C4-2B (cell line): ENCODE measurements around the gene SPRED3.

ENCODE experiments used
- H3K27ac ChIP-seq: fragments of 450-650 bp; 2 replicates; pipeline ENCODE4 v1.5.1; 2017
- ZFX ChIP-seq: fragments of 450-650 bp; IDR thresholded peaks from 2 replicates; pipeline ENCODE4 v1.6.1; 2017
- TF ChIP-seq, protein P1 (sequence below): fragments of 450-650 bp; conservative IDR thresholded peaks from 2 replicates; pipeline ENCODE4 v1.5.1; 2017; ENCODE audit warnings: mild to moderate bottlenecking

The SPRED3 gene

DNA sequence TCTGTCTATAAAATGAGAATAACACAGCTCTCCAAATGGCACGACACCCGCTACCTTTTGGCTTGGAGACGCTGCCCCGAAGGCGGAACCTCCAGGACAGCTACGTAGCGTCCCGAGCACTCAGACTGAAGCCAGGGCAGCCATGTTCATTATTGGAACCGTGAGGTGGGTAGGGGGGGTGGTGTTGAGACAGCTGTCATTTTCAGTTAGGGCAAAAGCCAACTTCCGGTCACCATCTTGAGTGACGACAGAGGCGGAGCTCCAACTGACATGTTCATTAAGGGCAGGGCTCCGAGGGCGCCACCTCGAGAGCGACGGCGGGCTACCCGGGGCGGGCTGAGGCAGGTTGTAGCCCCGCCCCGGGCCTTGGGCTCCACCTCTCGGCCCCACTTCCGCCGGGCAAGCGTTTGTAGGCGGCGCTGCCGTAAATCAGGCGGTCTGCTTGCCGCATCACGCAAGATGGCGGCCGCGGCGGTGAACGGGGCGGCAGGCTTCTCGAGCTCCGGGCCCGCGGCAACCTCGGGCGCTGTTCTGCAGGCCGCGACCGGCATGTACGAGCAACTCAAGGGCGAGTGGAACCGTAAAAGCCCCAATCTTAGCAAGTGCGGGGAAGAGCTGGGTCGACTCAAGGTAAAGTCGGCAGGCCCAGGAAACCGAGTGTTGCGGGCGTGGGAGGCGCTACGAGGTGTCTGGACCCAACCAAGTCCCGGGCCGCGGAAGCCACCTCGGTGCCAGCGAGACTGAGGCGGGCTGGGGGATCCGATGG, 14.0 kb upstream of the SPRED3 start, which contains the start of gene PSMD8:
TSS of gene PSMD8 (plus strand) at position 240 of the 766 bp plus-strand sequence. CDS start at position 271, 31 bp downstream.
- H3K27ac ChIP-seq: peak within 1 kb of the TSS; percentile 91
- TF ChIP-seq, protein P1, sequence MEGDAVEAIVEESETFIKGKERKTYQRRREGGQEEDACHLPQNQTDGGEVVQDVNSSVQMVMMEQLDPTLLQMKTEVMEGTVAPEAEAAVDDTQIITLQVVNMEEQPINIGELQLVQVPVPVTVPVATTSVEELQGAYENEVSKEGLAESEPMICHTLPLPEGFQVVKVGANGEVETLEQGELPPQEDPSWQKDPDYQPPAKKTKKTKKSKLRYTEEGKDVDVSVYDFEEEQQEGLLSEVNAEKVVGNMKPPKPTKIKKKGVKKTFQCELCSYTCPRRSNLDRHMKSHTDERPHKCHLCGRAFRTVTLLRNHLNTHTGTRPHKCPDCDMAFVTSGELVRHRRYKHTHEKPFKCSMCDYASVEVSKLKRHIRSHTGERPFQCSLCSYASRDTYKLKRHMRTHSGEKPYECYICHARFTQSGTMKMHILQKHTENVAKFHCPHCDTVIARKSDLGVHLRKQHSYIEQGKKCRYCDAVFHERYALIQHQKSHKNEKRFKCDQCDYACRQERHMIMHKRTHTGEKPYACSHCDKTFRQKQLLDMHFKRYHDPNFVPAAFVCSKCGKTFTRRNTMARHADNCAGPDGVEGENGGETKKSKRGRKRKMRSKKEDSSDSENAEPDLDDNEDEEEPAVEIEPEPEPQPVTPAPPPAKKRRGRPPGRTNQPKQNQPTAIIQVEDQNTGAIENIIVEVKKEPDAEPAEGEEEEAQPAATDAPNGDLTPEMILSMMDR: no peak
- TF ChIP-seq ZFX: peak; percentile 92; the same call in 1 of the 2 replicates

DNA sequence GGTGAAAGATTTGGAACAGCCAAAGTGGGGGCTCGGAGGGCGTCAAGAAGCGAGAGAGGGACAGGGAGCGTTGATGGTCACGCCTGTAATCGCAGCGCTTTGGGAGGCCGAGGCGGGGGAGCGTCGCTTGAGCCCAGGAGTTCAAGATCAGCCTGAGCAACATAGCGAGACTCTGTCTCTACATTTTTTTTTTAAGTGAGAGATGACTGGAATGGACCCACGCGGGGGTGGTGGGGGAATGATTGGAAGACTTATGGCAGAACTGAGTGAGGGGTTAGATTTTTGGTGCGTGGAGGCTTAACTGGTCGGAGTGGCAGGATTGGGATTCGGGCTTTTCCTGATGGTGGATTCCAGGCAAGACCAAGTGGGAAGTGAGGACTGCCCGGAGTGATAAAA, 13.4 kb upstream of the SPRED3 start:
- peak overlapping the region; percentile 91 for H3K27ac ChIP-seq
- TF ChIP-seq, protein P1: no peak
- peak; percentile 59; the same call in 1 of the 2 replicates for TF ChIP-seq ZFX

DNA sequence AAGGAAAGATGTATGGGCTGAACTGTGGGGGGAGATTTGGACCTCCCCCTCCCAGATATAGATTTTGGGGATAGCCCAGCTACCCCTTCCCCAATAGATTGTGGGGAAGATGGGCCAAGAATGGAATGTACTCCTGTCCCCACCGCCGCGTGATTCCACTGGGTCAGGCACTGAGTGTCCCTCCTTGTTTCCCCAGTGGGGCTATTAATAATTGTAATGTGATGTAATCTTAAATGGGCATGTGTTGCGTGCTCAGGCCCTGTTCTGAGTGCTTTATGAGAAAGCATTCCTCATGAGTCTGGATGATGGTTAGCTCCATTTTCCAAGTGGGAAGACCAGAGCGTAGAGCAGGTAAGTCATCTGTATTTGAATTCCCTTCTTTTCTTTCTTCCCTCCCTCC, 12.7 kb upstream of the SPRED3 start:
- no peak for TF ChIP-seq ZFX
- TF ChIP-seq, protein P1: no peak
- H3K27ac ChIP-seq: peak overlapping the region; percentile 91

DNA sequence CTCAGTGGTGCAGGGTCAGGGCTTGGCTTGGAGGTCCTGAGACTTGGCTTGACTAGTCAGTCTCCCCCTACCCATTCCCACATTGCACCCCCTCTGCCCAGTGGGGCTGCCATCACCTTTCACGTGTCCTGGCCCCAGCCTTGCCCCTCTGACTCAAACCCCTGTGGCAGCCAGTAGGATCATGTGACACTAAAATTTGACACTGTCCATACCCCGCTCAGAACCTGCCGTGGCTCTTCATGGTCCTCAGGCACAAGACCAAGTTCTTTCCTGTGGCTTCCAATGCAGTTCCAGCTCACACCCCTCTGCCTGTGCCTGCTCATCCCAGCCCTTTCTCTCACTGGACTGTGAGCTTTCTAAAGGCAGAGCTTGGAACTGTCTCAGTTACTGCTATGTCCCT, 11.9 kb upstream of the SPRED3 start:
- TF ChIP-seq, protein P1: no peak
- no peak for TF ChIP-seq ZFX
- H3K27ac ChIP-seq: peak overlapping the region; percentile 91

DNA sequence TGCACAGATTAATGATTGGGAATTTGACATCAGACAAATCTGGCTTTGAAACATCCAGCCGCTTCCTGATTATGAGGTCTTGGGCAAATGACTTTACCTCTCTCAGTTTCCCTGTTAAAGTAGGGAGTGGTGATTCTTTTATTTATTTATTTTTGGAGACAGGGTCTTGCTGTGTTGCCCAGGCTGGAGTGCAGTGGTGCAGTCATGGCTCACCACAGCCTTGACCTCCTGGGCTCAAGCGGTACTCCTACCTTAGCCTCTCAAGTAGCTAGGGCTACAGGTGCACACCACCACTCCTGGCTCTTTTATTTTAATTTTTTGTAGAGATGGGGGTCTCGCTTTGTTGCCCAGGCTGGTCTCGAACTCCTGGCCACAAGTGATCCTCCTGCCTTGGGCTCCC, 11.4 kb upstream of the SPRED3 start:
- no peak overlapping the region for H3K27ac ChIP-seq
- no peak for TF ChIP-seq ZFX
- TF ChIP-seq, protein P1: no peak

DNA sequence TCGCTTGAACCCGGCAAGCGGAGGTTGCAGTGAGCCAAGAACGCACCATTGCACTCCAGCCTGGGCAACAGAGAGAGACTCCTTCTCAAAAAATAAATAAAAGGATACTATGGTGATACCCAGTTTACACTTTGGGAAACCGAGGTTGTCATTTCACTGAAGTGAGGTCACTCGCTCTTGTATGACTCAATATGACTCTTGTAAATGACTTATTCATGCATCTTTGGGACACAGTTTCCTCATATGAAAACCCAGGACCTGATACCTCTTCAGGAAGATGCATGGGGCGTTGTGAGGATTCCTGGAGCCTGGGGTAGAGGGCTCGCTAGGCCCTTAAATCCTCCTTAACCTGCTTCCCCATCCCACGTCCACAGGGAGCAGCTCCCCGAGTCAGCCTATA, 9.6 kb upstream of the SPRED3 start:
- TF ChIP-seq, protein P1: no peak
- TF ChIP-seq ZFX: no peak
- no peak overlapping the region for H3K27ac ChIP-seq

DNA sequence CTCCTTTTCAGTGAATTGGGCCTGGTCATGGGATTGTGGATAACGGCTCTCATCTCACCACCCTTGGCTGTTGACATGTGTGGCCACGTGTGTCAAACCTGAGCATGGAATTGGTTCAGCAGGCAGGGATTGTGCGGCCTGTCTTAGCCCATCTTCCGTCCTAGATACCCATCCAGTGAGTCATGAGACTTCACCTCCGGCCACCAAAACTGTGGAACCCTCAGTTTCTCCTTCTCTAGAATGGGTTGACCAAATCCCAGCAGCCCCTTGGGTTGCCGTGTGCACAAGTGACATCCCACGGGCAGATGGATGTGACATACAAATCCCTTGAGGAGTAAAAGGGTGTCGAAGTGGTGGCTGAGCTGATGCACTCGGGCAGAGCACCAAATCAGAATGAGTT, 7.4 kb upstream of the SPRED3 start:
- TF ChIP-seq, protein P1: no peak
- no peak for TF ChIP-seq ZFX
- H3K27ac ChIP-seq: no peak overlapping the region
